OCI-LY1 (cell line): Measurements from ENCODE around the gene MAP3K3.

ENCODE experiments used
- H2AFZ ChIP-seq: fragments of 200-600 bp; sonication (generic), shearing (Covaris generic); 2 replicates; pipeline ENCODE4 v1.6.0; 2014; ENCODE audit warnings: antibody characterized with exemption, mild to moderate bottlenecking, low read length
- H3F3A ChIP-seq: fragments of 200-600 bp; sonication (generic), shearing (Covaris generic); 2 replicates; pipeline ENCODE4 v1.6.0; 2014; ENCODE audit warnings: mild to moderate bottlenecking, antibody characterized with exemption, low read length, moderate library complexity; ENCODE audit not compliant: insufficient read depth
- H3K27ac ChIP-seq: fragments of 200-600 bp; sonication (generic); 2 replicates; pipeline ENCODE4 v1.5.1; 2014; ENCODE audit warnings: low read length, mixed run types, mild to moderate bottlenecking, low read depth; ENCODE audit not compliant: poor library complexity, severe bottlenecking
- H3K27me3 ChIP-seq: fragments of 200-600 bp; sonication (generic); 2 replicates; pipeline ENCODE4 v1.6.0; 2014; ENCODE audit warnings: antibody characterized with exemption, mild to moderate bottlenecking, low read length, moderate library complexity; ENCODE audit not compliant: insufficient read depth
- H3K36me3 ChIP-seq: fragments of 200-600 bp; sonication (generic); 2 replicates; pipeline ENCODE4 v1.6.1; 2014; ENCODE audit warnings: mild to moderate bottlenecking, antibody characterized with exemption, low read length, moderate library complexity, mixed read lengths; ENCODE audit not compliant: insufficient read depth
- H3K4me1 ChIP-seq: fragments of 200-600 bp; sonication (generic); 2 replicates; pipeline ENCODE4 v1.5.1; 2014; ENCODE audit warnings: mild to moderate bottlenecking, low read length, moderate library complexity; ENCODE audit not compliant: insufficient read depth, severe bottlenecking
- H3K4me2 ChIP-seq: fragments of 200-600 bp; sonication (generic), shearing (Covaris generic); 2 replicates; pipeline ENCODE4 v1.6.1; 2014; ENCODE audit warnings: low read length
- H3K4me3 ChIP-seq: fragments of 200-600 bp; sonication (generic); 2 replicates; pipeline ENCODE4 v1.5.1; 2014; ENCODE audit warnings: low read length, low read depth, mild to moderate bottlenecking, mixed read lengths; ENCODE audit not compliant: poor library complexity, severe bottlenecking
- H3K79me2 ChIP-seq: fragments of 200-600 bp; shearing (Covaris generic); 2 replicates; pipeline ENCODE4 v1.6.1; 2016; ENCODE audit warnings: mixed run types, low read length, mixed read lengths; ENCODE audit not compliant: insufficient read depth
- H3K9ac ChIP-seq: fragments of 200-600 bp; sonication (generic), shearing (Covaris generic); 2 replicates; pipeline ENCODE4 v1.6.1; 2014; ENCODE audit warnings: mild to moderate bottlenecking, low read length, mixed read lengths
- H3K9me2 ChIP-seq: fragments of 200-600 bp; sonication (generic), shearing (Covaris generic); 2 replicates; pipeline ENCODE4 v1.6.1; 2014; ENCODE audit warnings: low read depth, mild to moderate bottlenecking, low read length, mixed read lengths
- H3K9me3 ChIP-seq: fragments of 200-600 bp; shearing (Covaris generic); 2 replicates; pipeline ENCODE4 v1.6.1; 2014; ENCODE audit warnings: low read length, mixed read lengths
- H4K20me1 ChIP-seq: fragments of 200-600 bp; sonication (generic), shearing (Covaris generic); 2 replicates; pipeline ENCODE4 v1.6.0; 2016; ENCODE audit warnings: mild to moderate bottlenecking, low read length; ENCODE audit not compliant: insufficient read depth
- EZH2 ChIP-seq: fragments of 200-600 bp; sonication (generic), shearing (Covaris generic); IDR thresholded peaks from 2 replicates; pipeline ENCODE4 v1.8.0; 2017; ENCODE audit warnings: borderline replicate concordance, mixed run types, mild to moderate bottlenecking, antibody characterized with exemption, low read length, moderate library complexity, mixed read lengths
- TF ChIP-seq, protein P1 (sequence below): fragments of 200-600 bp; sonication (generic), shearing (Covaris generic); IDR thresholded peaks from 2 replicates; pipeline ENCODE4 v1.5.1; 2017; ENCODE audit warnings: mild to moderate bottlenecking, antibody characterized with exemption, low read length, moderate library complexity, mixed read lengths

MAP3K3 gene

DNA sequence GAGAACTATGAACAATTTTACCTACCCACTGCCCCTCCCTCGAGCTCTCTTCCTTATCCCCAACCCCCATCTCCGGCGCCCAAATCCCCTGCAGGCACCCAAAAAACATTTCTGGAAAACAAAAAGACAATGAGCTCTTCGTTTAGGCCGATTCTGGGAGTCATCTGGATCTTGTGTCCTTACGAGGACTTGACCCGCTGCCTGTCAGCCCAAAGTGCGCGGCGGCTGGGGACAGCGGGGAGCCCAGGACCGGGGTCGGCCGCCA, 118.9 kb downstream of the MAP3K3 start:
- H2AFZ ChIP-seq = no peak overlapping the region
- peak overlapping the region; percentile 71 for H3K27ac ChIP-seq
- peak overlapping the region; percentile 81 for H3K4me3 ChIP-seq
- peaks cover 6% of the 10 kb centered on the region; the same call in 1 of the 2 replicates for H3F3A ChIP-seq
- H3K27me3 ChIP-seq = no peaks in the 10 kb centered on the region
- H3K9me3 ChIP-seq = no peaks in the 10 kb centered on the region
- no peaks in the 10 kb centered on the region for H3K9me2 ChIP-seq
- H4K20me1 ChIP-seq = no peaks in the 10 kb centered on the region
- peaks cover 11% of the 10 kb centered on the region; the same call in 1 of the 2 replicates for H3K79me2 ChIP-seq
- H3K4me2 ChIP-seq = peak overlapping the region; percentile 79
- H3K4me1 ChIP-seq = peaks cover 40% of the 10 kb centered on the region
- H3K9ac ChIP-seq = peak overlapping the region; percentile 91
- TF ChIP-seq EZH2 = no peak
- peaks cover 7% of the 10 kb centered on the region; the same call in 1 of the 2 replicates for H3K36me3 ChIP-seq

GRCh38 chr17:63741408-63742173, 119.4 kb downstream of the MAP3K3 start, which contains the start of gene STRADA:
Gene STRADA (minus strand): TSS chr17:63741799. CDS start chr17:63728369, 13,430 bp downstream.
- Histone ChIP-seq H3K27ac (peak within 1 kb of the TSS; percentile 95), H3K4me1 (peaks cover 40% of the 10 kb centered on the region), H4K20me1 (no peaks in the 10 kb centered on the region), H3K4me3 (peak within 1 kb of the TSS; percentile 81), H3K9me3 (no peaks in the 10 kb centered on the region), H3K36me3 (peaks cover 12% of the 10 kb centered on the region; the same call in 1 of the 2 replicates), H3K9ac (peak within 1 kb of the TSS; percentile 93), H3F3A (peaks cover 7% of the 10 kb centered on the region; the same call in 1 of the 2 replicates), H2AFZ (no peak within 1 kb of the TSS), H3K27me3 (no peaks in the 10 kb centered on the region), H3K9me2 (no peaks in the 10 kb centered on the region), H3K4me2 (peak within 1 kb of the TSS; percentile 83), H3K79me2 (peaks cover 11% of the 10 kb centered on the region; the same call in 1 of the 2 replicates)
- TF ChIP-seq EZH2 = no peak
- TF ChIP-seq, protein P1, sequence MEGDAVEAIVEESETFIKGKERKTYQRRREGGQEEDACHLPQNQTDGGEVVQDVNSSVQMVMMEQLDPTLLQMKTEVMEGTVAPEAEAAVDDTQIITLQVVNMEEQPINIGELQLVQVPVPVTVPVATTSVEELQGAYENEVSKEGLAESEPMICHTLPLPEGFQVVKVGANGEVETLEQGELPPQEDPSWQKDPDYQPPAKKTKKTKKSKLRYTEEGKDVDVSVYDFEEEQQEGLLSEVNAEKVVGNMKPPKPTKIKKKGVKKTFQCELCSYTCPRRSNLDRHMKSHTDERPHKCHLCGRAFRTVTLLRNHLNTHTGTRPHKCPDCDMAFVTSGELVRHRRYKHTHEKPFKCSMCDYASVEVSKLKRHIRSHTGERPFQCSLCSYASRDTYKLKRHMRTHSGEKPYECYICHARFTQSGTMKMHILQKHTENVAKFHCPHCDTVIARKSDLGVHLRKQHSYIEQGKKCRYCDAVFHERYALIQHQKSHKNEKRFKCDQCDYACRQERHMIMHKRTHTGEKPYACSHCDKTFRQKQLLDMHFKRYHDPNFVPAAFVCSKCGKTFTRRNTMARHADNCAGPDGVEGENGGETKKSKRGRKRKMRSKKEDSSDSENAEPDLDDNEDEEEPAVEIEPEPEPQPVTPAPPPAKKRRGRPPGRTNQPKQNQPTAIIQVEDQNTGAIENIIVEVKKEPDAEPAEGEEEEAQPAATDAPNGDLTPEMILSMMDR = no peak
